Erythroblast (primary cell): Measurements from ENCODE around the gene CREBL2.

Source experiments
- GATA1 ChIP-seq: IDR thresholded peaks from 2 replicates; pipeline ENCODE4 v1.6.1; 2011; ENCODE audit warnings: low read depth, mild to moderate bottlenecking, control low read depth, low read length, moderate library complexity
- POLR2A ChIP-seq: IDR thresholded peaks from 2 replicates; pipeline ENCODE4 v1.6.1; 2011; ENCODE audit warnings: mild to moderate bottlenecking, low read length

- TF ChIP-seq POLR2A (no peak), GATA1 (no peak)
These were observed 28.0 kb upstream of the CREBL2 start for GRCh38 chr12:12583510-12584178.
